Measurements from ENCODE around the gene PROC. TPM values are rescaled to one million over a fixed set of nuclear protein-coding genes. Genes with fewer than 3 reads are reported as not detected.
A peak's percentile ranks its signal among the peaks of the same experiment; 100 is the strongest.

PROC gene
- total RNA-seq, 1 donor from 2014 or later: 0.25 TPM

DNA sequence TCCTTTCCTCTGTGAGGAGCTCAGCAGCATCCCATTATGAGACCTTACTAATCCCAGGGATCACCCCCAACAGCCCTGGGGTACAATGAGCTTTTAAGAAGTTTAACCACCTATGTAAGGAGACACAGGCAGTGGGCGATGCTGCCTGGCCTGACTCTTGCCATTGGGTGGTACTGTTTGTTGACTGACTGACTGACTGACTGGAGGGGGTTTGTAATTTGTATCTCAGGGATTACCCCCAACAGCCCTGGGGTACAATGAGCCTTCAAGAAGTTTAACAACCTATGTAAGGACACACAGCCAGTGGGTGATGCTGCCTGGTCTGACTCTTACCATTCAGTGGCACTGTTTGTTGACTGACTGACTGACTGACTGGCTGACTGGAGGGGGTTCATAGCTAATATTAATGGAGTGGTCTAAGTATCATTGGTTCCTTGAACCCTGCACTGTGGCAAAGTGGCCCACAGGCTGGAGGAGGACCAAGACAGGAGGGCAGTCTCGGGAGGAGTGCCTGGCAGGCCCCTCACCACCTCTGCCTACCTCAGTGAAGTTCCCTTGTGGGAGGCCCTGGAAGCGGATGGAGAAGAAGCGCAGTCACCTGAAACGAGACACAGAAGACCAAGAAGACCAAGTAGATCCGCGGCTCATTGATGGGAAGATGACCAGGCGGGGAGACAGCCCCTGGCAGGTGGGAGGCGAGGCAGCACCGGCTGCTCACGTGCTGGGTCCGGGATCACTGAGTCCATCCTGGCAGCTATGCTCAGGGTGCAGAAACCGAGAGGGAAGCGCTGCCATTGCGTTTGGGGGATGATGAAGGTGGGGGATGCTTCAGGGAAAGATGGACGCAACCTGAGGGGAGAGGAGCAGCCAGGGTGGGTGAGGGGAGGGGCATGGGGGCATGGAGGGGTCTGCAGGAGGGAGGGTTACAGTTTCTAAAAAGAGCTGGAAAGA lies 7.6 kb downstream of the PROC start:
- TF ChIP-seq, protein P1, sequence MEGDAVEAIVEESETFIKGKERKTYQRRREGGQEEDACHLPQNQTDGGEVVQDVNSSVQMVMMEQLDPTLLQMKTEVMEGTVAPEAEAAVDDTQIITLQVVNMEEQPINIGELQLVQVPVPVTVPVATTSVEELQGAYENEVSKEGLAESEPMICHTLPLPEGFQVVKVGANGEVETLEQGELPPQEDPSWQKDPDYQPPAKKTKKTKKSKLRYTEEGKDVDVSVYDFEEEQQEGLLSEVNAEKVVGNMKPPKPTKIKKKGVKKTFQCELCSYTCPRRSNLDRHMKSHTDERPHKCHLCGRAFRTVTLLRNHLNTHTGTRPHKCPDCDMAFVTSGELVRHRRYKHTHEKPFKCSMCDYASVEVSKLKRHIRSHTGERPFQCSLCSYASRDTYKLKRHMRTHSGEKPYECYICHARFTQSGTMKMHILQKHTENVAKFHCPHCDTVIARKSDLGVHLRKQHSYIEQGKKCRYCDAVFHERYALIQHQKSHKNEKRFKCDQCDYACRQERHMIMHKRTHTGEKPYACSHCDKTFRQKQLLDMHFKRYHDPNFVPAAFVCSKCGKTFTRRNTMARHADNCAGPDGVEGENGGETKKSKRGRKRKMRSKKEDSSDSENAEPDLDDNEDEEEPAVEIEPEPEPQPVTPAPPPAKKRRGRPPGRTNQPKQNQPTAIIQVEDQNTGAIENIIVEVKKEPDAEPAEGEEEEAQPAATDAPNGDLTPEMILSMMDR (IDR thresholded peaks at IDR 0.05; ENCODE audit: unreplicated experiment): no peak
- Mint-ChIP-seq H3K9me3 (no peaks in the 10 kb centered on the region), H3K4me3 (no peak overlapping the region), H3K4me1 (peaks cover 6% of the 10 kb centered on the region), H3K27me3 (ENCODE audit: low read depth) (peaks cover 49% of the 10 kb centered on the region), H3K36me3 (no peaks in the 10 kb centered on the region), H3K27ac (no peak overlapping the region)
- DNase-seq (ENCODE audit: low spot score in 2 of 2, unreplicated experiment in 2 of 2): peak in 1 of 2 experiments; percentile 27

GRCh38 chr2:127426501-127427354 lies 8.5 kb downstream of the PROC start:
- peak in 1 of 2 experiments; percentile 27 for DNase-seq (ENCODE audit: low spot score in 2 of 2, unreplicated experiment in 2 of 2)
- H3K27ac Mint-ChIP-seq: no peak overlapping the region
- no peaks in the 10 kb centered on the region for H3K36me3 Mint-ChIP-seq
- H3K4me1 Mint-ChIP-seq: peaks cover 6% of the 10 kb centered on the region
- TF ChIP-seq, protein P1 (IDR thresholded peaks at IDR 0.05; ENCODE audit: unreplicated experiment): no peak
- peaks cover 39% of the 10 kb centered on the region for H3K27me3 Mint-ChIP-seq (ENCODE audit: low read depth)
- H3K4me3 Mint-ChIP-seq: no peak overlapping the region
- H3K9me3 Mint-ChIP-seq: no peaks in the 10 kb centered on the region

GRCh38 chr2:127427376-127428056 lies 9.3 kb downstream of the PROC start:
- no peak overlapping the region for H3K4me3 Mint-ChIP-seq
- H3K27me3 Mint-ChIP-seq (ENCODE audit: low read depth): peaks cover 32% of the 10 kb centered on the region
- H3K36me3 Mint-ChIP-seq: no peaks in the 10 kb centered on the region
- H3K9me3 Mint-ChIP-seq: no peaks in the 10 kb centered on the region
- H3K27ac Mint-ChIP-seq: no peak overlapping the region
- peaks cover 6% of the 10 kb centered on the region for H3K4me1 Mint-ChIP-seq
- DNase-seq (ENCODE audit: low spot score in 2 of 2, unreplicated experiment in 2 of 2): peak in 1 of 2 experiments; percentile 1
- TF ChIP-seq, protein P1 (IDR thresholded peaks at IDR 0.05; ENCODE audit: unreplicated experiment): no peak

DNA sequence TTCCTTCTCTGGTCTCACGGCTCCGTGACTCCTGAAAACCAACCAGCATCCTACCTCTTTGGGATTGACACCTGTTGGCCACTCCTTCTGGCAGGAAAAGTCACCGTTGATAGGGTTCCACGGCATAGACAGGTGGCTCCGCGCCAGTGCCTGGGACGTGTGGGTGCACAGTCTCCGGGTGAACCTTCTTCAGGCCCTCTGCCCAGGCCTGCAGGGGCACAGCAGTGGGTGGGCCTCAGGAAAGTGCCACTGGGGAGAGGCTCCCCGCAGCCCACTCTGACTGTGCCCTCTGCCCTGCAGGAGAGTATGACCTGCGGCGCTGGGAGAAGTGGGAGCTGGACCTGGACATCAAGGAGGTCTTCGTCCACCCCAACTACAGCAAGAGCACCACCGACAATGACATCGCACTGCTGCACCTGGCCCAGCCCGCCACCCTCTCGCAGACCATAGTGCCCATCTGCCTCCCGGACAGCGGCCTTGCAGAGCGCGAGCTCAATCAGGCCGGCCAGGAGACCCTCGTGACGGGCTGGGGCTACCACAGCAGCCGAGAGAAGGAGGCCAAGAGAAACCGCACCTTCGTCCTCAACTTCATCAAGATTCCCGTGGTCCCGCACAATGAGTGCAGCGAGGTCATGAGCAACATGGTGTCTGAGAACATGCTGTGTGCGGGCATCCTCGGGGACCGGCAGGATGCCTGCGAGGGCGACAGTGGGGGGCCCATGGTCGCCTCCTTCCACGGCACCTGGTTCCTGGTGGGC lies 10.0 kb downstream of the PROC start:
- peaks cover 6% of the 10 kb centered on the region for H3K4me1 Mint-ChIP-seq
- DNase-seq (ENCODE audit: low spot score in 2 of 2, unreplicated experiment in 2 of 2): peak in 1 of 2 experiments; percentile 31

More for the DNA sequence above, 10.0 kb downstream of the PROC start:
- Mint-ChIP-seq H3K4me3 (no peak overlapping the region), H3K27me3 (ENCODE audit: low read depth) (peaks cover 27% of the 10 kb centered on the region), H3K27ac (no peak overlapping the region), H3K9me3 (no peaks in the 10 kb centered on the region), H3K36me3 (no peaks in the 10 kb centered on the region)
- TF ChIP-seq, protein P1 (IDR thresholded peaks at IDR 0.05; ENCODE audit: unreplicated experiment): no peak

All from mesothelial cell of epicardium (in vitro differentiated cells).